ENCODE data around the gene SND1. TPM values are rescaled to one million over a fixed set of nuclear protein-coding genes. Genes with fewer than 3 reads are reported as not detected.

Gene SND1
- total and polyA plus RNA-seq, 2 of the 4 experiments (the other 2 are of a cell fraction): 154 to 294 TPM

DNA sequence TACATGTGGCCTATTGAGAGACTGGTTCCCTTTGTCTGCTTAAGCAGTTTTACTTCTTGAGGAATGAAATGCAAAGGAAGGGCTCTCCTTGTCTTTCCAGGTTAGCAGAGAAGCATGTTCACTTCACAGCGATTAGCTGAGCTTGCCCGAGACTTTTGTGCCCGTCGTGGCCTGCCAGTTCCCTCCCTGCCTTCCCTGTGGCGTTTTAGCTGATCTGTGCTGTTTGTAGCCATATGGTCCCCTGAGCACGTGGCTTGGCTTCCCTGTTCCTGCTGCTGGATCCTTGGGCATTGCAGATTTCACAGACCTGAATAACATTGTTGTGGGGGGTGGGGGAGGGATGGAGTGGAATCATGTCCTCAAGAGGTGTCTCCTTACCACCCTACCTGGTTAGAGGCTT, 61.8 kb downstream of the SND1 start:
- dilution Hi-C loops (cut with HindIII; ENCODE audit: low sequenced_read_pairs, unreplicated experiment): no loop called here
- peaks cover 2% of the 10 kb centered on the region; the same call in 1 of the 2 replicates for H3K9me3 ChIP-seq (ENCODE audit: control insufficient read depth, insufficient read depth, low read length)
- H2BK15ac ChIP-seq (ENCODE audit: low read depth, low read length): no peak overlapping the region
- no peak overlapping the region for H3K4me2 ChIP-seq (ENCODE audit: low read depth, low read length)
- ATAC-seq (ENCODE audit: low read depth): no peak
- H3K9ac ChIP-seq (ENCODE audit: low read depth, low read length): no peak overlapping the region
- no peak overlapping the region for H4K91ac ChIP-seq (ENCODE audit: insufficient read depth, low read depth, low read length)
- WGBS, 2 experiments (ENCODE audit: extremely low coverage in 2 of 2, insufficient read length in 1 of 2): 83% methylated on average over 3 of the region's 6 CpGs; no CpG with 5 or more reads in 1 of the 2 experiments
- CTCF ChIA-PET: no interaction called here
- H4K5ac ChIP-seq (ENCODE audit: low read depth, low read length): no peak overlapping the region
- no peak overlapping the region for H3K18ac ChIP-seq (ENCODE audit: low read depth, low read length)
- intact Hi-C loops (cut with micrococcal nuclease): no loop called here
- H3K4me1 ChIP-seq (ENCODE audit: control insufficient read depth, insufficient read depth, low read length): peaks cover 2% of the 10 kb centered on the region; the same call in 1 of the 2 replicates
- BruUV-seq (replicated peaks): no TSS peak
- in situ Hi-C loops (cut with MboI; ENCODE audit: low sequenced_read_pairs): loop anchor here (5.0 to 25.0 kb wide), 2 partner anchors 349 to 499 kb away; no protein-coding TSS in a partner anchor
- H3K56ac ChIP-seq (ENCODE audit: extremely low read depth, insufficient read depth, low read length): no peak overlapping the region
- POLR2A ChIA-PET (ENCODE audit: unreplicated experiment): no interaction called here
- peaks cover 28% of the 10 kb centered on the region for H3K36me3 ChIP-seq (ENCODE audit: control insufficient read depth, insufficient read depth, low read length)
- DNase-seq: no peak
- peaks cover 41 to 59% of the 10 kb centered on the region in 2 experiments for H3K79me1 ChIP-seq (ENCODE audit: low read depth in 1 of 2, low read length in 2 of 2)
- no peak overlapping the region for H2BK5ac ChIP-seq (ENCODE audit: low read depth, low read length, poor library complexity, severe bottlenecking)
- no peak overlapping the region for H2AFZ ChIP-seq (replicated peaks; ENCODE audit: low read length, poor library complexity)
- H3K4me3 ChIP-seq (ENCODE audit: insufficient read depth, low read depth, low read length): no peak overlapping the region
- no peak overlapping the region for H2BK20ac ChIP-seq (ENCODE audit: low read depth, low read length)
- no peak overlapping the region for H3K27ac ChIP-seq (ENCODE audit: insufficient read depth, low read length)
- H3K9me1 ChIP-seq (ENCODE audit: insufficient read depth, low read length): peaks cover 12% of the 10 kb centered on the region
- H3K14ac ChIP-seq (replicated peaks; ENCODE audit: low read depth, low read length): no peak overlapping the region
- H4K20me1 ChIP-seq (ENCODE audit: insufficient read depth, low read length): peaks cover 39% of the 10 kb centered on the region
- no peak for TF ChIP-seq POLR2A (IDR thresholded peaks at IDR 0.05; ENCODE audit: low read depth, low read length)
- no peaks in the 10 kb centered on the region for H3K27me3 ChIP-seq (ENCODE audit: control insufficient read depth, insufficient read depth, low read length)
- no peak overlapping the region for H2AK5ac ChIP-seq (ENCODE audit: low read depth, low read length)
- no peak overlapping the region for H3K23ac ChIP-seq (ENCODE audit: low read depth, low read length)
- H4K8ac ChIP-seq (ENCODE audit: low read depth in 2 of 2, low read length in 2 of 2): no peak overlapping the region
- H2BK120ac ChIP-seq (ENCODE audit: low read depth, low read length): no peak overlapping the region
- H3K4ac ChIP-seq (ENCODE audit: low read depth, low read length): no peak overlapping the region
- H2AK9ac ChIP-seq (replicated peaks; ENCODE audit: low read depth, low read length, poor library complexity): peak overlapping the region; percentile 13
